ENCODE results near the gene CUL9.
A peak's percentile ranks its signal among the peaks of the same experiment; 100 is the strongest.
"Not testable (repeated sequence)": the region's sequence is repeated elsewhere in the genome, so short reads cannot be mapped to it uniquely, and the experiment has no call there.

The CUL9 gene

GRCh38 chr6:43181942-43182860 is at the start of gene CUL9:
CUL9 (plus strand) TSS chr6:43182196; CDS start chr6:43184311, 2,115 bp downstream.
- peak; percentile 73 to 75 for DNase-seq

- DNase-seq: no peak
Observed at GRCh38 chr6:43138267-43138666, 43.7 kb upstream of the CUL9 start.

DNA sequence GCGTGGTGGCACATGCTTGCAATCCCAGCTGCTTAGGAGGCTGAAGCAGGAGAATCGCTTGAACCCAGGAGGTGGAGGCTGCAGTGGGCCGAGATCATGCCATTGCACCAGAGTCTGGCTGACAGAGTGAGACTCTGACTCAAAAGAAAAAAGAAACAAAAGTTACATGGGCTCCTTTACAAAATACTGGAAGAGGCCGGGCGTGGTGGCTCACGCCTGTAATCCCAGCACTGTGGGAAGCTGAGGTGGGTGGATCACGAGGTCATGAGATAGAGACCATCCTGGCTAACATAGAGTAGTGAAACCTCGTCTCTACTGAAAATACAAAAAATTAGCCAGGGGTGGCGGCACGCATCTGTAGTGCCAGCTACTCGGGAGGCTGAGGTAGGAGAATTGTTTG is 42.0 kb upstream of the CUL9 start:
- not testable (repeated sequence) for DNase-seq

DNA sequence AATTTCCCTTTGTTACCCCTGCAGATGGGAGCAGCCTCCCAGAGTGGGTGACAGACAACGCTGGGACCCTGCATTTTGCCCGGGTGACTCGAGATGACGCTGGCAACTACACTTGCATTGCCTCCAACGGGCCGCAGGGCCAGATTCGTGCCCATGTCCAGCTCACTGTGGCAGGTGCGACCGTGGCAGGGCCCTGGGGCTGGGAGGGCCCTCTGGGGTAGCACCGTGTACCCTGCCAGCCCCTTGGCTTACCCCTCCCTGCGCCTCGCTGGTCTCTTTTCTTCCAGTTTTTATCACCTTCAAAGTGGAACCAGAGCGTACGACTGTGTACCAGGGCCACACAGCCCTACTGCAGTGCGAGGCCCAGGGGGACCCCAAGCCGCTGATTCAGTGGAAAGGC is 40.4 kb upstream of the CUL9 start:
- DNase-seq: no peak

DNA sequence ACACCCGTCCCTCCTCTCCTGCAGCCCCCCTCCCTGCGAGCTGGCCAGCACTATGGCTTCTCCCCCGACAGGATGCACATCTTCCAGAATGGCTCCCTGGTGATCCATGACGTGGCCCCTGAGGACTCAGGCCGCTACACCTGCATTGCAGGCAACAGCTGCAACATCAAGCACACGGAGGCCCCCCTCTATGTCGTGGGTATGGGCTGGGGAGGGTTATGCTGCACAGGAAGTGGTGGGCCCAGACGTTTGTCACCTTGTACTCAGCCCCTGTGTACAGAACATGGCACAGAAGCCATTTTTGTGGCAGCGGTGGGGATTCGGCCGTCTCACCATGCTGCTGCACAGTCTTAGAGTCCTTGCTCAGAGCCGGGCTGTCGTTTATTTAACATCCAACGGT is 39.9 kb upstream of the CUL9 start:
- no peak for DNase-seq

DNA sequence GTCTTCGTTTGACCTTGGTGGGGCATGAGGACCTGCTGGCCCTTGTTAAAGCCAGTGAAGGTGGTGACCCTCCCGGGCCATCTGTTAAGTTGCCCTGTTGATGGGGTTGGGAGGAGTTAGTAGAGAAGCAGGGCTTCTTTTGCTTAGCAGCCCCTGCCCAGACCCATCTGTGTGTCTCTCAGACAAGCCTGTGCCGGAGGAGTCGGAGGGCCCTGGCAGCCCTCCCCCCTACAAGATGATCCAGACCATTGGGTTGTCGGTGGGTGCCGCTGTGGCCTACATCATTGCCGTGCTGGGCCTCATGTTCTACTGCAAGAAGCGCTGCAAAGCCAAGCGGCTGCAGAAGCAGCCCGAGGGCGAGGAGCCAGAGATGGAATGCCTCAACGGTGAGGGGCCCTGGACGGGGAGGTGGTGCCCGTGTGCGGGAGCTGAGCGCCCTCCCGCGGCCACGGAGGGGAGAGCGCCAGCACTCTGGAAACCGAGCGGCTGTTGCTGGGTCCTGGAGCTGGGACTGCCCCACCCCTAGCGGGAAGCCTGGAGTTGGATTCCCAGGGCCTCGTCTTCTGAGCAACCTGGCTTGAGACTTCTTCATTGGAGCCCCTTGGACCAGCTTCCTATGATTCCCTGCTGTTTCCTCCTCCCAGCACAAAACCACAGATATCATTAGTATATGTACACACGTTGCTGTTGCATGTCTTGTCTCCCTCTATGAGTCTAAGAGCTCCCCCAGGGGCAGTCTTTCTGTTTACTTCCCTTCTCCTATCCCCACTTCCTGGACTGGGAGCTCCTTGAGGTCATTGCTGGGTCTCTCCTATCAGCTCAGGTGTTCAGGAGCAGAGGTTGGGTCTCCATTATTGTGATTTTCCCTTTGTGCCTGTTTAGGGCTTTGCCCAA is 38.5 kb upstream of the CUL9 start:
- DNase-seq: peak; percentile 63 to 69

- no peak for DNase-seq
Observed at GRCh38 chr6:43144879-43145278, 37.1 kb upstream of the CUL9 start.

- DNase-seq: no peak
Observed at GRCh38 chr6:43146261-43146660, 35.7 kb upstream of the CUL9 start.

- DNase-seq: no peak
Observed at GRCh38 chr6:43146709-43147688, 35.0 kb upstream of the CUL9 start.

DNA sequence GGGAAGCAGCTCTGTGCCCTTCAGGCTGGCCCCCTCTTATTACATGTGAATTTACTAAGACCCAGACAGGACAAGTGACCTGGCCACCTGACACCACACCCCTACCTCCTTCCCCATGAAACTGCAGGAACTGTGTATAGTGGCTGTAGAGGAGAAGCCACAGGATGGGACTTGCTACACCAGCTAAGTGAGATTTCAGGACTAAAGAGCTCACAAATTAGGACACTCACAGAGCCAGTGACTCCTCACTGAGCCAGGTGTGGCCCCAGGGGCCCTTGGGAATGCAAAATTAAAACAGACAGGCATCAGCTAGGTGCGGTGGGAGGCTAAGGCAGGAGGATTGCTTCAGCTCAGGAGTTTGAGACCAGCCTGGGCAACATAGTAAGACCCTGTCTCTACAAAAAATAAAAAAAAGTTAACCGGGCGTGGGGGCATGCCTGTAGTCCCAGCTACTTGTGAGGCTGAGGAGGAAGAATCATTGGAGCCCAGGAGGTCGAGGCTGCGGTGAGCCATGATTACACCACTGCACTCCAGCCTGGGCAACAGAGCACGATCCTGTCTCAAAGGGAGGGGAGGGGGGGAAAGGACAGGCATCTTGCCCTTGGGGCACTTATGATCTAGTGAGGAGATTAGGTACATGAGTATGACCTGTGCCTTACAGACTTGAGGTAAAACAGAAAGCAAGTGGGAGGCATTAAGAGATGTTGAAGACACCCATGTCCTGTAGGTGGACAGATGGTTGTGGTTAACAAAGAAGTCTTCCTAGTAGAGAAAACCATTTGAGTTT is 34.1 kb upstream of the CUL9 start:
- no peak for DNase-seq

DNA sequence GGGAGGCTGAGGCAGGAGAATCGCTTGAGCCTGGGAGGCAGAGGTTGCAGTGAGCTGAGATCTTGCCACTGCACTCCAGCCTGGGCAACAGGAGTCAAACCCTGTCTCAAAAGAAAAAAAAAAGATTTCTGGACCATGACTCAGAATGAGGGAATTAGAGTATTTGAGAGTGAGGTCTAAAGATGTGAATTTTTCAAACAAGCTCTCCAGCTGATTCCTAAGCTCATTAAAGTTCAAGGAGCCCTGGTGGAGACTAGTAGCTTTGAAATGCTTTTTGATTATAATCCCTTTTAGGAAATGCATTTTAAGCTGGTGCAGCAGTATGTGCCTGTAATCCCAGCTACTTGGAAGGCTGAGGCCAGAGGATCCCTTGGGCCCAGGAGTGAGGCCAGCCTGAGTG is 32.7 kb upstream of the CUL9 start:
- DNase-seq: no peak

DNA sequence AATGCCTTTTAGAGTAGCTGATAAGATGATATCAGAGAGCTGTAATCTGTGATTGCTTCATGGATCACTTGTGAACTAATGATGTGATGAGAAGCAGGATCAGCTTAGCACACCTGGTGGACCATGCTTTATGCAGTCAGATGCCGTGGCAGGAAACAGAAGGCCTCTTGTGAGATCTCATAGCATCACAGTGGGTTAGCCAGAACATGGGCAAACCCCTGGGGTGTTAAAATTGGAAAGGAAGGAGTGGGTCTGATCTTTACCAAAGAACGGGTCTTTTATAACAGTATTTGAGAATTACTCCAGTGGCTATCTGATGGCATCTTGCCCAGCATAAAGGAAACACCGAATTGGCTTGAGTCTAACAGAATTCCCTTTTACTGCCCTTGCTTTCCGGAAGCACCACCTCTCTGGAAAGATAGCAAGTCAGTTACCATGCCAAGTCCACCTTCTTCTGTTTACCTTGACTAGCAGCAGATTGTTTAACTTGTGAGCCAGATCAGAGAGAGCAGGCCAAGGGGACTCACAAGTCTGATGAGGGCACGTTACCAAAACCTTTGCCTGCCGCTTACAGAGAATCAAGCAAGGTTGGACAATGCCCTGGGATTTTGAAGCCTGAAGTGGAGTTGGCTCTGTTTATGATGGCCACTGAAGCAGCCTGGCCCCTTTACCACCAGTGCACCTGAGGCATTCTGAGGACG is 31.8 kb upstream of the CUL9 start:
- no peak for DNase-seq

DNA sequence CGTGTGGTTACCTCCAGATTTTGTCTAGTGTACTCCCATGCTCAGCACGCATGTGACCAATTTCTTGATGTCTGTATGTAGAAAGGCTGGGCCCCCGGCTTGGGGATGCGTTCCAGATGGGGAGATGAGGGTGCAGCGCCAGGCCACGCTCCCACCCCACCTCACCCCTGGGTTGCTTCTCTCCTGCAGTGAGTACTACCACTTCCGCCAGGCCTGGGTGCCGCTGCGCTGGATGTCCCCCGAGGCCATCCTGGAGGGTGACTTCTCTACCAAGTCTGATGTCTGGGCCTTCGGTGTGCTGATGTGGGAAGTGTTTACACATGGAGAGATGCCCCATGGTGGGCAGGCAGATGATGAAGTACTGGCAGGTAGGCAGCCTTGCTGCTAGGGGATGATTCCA is 22.4 kb upstream of the CUL9 start:
- DNase-seq: no peak

DNA sequence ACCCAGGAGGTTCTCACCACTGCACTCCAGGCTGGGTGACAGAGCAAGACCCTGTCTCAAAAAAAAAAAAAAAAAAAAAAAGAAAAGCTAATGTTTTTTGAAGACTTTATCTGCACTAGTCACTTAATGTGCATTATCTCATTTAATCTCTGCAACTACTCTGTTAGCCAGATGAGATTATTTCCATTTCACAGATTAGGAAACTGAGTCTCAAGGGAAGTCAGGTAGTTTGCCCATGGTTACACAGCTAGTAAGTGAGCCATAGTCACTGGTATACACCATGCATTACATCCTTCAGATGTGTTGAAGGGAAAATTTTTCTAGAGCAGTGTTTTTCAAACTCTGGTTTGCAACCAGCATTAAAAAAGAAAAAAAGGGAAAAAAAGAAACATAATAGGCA is 18.1 kb upstream of the CUL9 start:
- no peak for DNase-seq

DNA sequence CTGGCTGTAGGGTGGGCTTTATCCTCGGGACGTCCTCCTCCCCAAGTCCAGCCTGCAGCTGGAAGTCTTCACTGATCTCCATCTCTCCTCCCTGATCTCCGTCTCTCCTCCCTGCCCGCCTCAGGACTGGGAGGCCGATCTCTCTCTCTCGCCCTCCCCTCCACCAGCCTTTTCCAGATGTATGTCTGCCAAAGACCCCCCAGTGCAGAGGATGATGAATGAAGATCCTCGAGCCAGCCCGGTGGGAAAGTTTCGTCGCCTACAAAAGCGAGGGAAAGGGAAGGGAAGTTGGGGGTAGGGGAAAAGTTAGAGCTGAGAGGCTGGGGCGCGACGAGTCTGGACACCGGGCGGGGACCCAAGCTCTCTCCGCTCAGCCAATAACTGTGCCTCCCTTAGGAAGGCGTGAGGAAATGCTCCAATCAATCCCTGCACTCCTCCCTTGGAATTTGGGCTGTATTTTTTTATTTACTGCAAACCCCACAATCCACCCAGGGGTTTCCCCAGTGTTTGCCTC is 11.5 kb upstream of the CUL9 start:
- DNase-seq: no peak

DNA sequence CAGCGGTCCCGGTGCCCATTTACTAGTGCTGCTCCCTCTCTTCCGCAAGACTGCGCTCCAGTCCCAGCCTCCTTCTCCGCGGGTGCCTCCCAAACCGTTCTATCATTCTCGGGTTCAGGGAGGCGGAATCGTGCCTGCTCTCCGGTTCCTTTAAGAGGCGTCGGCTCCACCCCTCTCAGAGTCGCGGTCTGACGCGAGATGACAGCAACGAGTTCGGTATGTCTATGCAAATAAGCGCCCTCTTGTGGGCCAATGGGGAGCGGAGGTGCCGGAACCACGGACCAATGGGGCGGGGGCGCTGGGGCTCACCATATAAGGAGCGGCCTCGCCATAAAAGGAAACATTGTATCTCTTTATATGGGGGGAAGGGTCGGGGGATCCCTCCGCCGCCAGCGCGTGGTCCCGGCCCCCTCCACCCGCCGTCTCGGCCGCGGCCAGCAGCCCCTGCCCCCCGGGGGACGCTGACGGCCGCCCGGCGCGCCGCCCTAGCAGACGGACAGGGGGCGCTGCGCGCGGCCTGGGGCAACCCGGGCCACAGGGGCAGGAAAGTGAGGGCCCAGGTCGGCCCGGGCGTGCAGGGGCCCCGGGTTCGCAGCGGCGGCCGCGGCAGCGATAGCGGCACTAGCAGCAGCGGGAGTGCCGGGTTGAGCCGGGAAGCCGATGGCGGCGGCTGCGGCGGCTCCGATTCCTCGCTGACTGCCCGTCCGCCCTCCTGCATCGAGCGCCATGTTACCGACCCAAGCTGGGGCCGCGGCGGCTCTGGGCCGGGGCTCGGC is 10.9 kb upstream of the CUL9 start, which contains the start of gene SRF:
SRF (plus strand) TSS at position 339 of the 776 bp plus-strand sequence; CDS start at position 727, 388 bp downstream.
- DNase-seq: peak; percentile 99

DNA sequence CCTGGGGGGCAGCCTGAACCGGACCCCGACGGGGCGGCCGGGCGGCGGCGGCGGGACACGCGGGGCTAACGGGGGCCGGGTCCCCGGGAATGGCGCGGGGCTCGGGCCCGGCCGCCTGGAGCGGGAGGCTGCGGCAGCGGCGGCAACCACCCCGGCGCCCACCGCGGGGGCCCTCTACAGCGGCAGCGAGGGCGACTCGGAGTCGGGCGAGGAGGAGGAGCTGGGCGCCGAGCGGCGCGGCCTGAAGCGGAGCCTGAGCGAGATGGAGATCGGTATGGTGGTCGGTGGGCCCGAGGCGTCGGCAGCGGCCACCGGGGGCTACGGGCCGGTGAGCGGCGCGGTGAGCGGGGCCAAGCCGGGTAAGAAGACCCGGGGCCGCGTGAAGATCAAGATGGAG is 10.3 kb upstream of the CUL9 start:
- peak; percentile 23 to 43 for DNase-seq

DNA sequence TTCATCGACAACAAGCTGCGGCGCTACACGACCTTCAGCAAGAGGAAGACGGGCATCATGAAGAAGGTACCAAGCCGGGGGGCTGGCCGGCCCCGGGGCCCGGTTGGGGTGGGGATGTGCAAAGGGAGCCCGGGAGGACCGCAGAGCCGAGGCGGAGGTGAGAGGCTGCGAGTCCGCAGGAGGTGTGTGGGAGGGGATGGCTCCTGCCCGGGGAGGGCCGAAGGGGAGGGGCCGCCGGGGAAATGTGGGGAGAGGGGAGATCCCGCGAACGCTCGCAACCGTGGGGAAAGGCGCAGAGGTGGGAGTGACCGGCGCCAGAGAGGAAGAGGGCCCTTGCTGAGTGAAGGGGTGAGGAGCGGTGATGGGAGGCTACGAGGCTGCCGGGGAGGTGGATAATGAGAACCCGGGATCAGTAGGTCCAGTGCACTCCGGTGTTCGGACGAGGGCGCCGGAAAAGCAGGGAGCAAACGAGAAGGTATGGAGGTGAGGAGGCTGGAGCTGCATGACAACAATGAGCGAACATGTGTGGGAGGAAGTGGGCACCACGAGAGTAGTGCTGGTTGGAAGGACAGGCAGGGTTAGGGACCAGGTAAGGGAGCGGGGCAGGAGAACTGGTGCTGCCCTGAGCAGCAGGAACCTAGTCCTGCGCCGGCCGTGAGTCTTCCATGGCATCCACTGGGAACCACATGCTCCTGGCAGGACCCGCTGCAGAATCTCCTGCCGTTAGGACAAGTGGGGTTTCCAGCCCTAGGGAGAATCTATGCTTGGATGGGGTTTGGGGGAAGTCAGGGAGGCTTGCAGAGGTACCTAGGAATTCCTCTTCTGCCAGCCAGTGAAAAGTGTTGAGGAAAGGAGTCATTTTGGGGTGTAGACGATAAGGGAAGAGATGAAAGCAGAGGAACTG is 9.6 kb upstream of the CUL9 start:
- peak; percentile 50 to 60 for DNase-seq

Data from activated CD4-positive, alpha-beta T cell treated with anti-CD3 and anti-CD28 coated beads for 4 hours (primary cell).